IPS-18a (cell line): ENCODE measurements around the gene FAM25A.

ENCODE experiments used
- H3K27ac ChIP-seq: one replicate; pipeline ENCODE4 v1.5.1; 2013; ENCODE audit warnings: low read length
- H3K27me3 ChIP-seq: one replicate; pipeline ENCODE4 v1.6.1; 2013; ENCODE audit warnings: mild to moderate bottlenecking, low read length; ENCODE audit not compliant: control insufficient read depth, insufficient read depth
- H3K36me3 ChIP-seq: one replicate; pipeline ENCODE4 v1.6.1; 2013; ENCODE audit warnings: low read depth, low read length; ENCODE audit not compliant: control insufficient read depth
- H3K4me1 ChIP-seq: one replicate; pipeline ENCODE4 v1.6.1; 2013; ENCODE audit warnings: low read depth, low read length; ENCODE audit not compliant: control insufficient read depth
- H3K4me3 ChIP-seq: one replicate; pipeline ENCODE4 v1.5.1; 2013; ENCODE audit warnings: low read length
- H3K9ac ChIP-seq: one replicate; pipeline ENCODE4 v1.6.1; 2013; ENCODE audit warnings: mild to moderate bottlenecking, low read length, moderate library complexity
- H3K9me3 ChIP-seq: one replicate; pipeline ENCODE4 v1.6.1; 2013; ENCODE audit warnings: low read depth, low read length; ENCODE audit not compliant: control insufficient read depth

FAM25A gene

DNA sequence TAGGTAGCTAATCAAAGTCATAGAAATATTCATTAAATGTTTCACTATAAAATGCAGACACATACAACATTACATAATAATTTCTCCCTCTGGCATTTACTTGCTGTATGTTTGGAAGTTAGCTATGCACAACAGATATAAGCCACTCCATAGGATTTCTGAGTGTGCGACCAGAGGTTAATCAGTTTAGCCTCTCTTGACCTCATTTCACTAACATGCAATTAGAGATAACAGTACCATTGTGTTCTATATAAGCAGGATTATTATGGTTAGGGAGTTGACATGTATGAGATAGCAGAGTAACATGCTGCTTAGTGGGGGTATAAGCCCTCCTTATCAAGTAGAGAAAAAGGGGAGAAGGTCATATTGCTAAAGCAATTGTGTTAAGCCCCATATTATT is 48.2 kb downstream of the FAM25A start:
- no peaks in the 10 kb centered on the region for H3K9me3 ChIP-seq
- H3K4me1 ChIP-seq: no peaks in the 10 kb centered on the region
- no peak overlapping the region for H3K9ac ChIP-seq
- H3K27ac ChIP-seq: no peak overlapping the region
- no peaks in the 10 kb centered on the region for H3K27me3 ChIP-seq
- no peak overlapping the region for H3K4me3 ChIP-seq
- H3K36me3 ChIP-seq: peaks cover 52% of the 10 kb centered on the region

DNA sequence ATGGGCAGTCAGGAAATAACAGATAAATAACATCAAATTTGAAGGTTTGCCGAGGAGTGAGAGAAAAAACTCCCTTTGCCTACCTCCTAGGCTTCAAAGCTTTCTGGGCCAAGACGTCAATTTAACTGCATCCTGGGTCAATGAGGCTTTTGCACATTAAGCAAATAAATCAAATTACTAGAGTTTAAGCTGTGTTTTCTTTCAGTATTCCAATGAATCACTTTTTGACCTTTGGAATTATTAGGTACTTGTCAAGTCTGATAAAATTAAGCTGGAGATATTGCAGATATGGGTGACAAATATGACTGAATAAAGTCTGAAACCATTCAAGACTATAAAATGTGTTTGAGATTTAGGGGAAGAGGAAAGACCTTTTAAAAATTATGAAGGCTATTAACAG is 52.4 kb downstream of the FAM25A start:
- H3K27ac ChIP-seq: no peak overlapping the region
- H3K4me3 ChIP-seq: no peak overlapping the region

More for the DNA sequence above, 52.4 kb downstream of the FAM25A start:
- Histone ChIP-seq H3K27me3 (no peaks in the 10 kb centered on the region), H3K9me3 (no peaks in the 10 kb centered on the region), H3K4me1 (no peaks in the 10 kb centered on the region), H3K9ac (no peak overlapping the region), H3K36me3 (peaks cover 26% of the 10 kb centered on the region)
